OCI-LY7 (cell line): ENCODE measurements around the gene ATL2.

Experiments used
- CTCF ChIP-seq: fragments of 200-600 bp; sonication (generic); conservative IDR thresholded peaks from 2 replicates; pipeline ENCODE4 v1.5.1; 2014; ENCODE audit warnings: mild to moderate bottlenecking, antibody characterized with exemption, low read length, moderate library complexity, mixed read lengths
- EZH2phosphoT487 ChIP-seq: fragments of 200-600 bp; sonication (generic); IDR thresholded peaks from 2 replicates; pipeline ENCODE4 v1.6.1; 2018; ENCODE audit warnings: low read depth, borderline replicate concordance, mild to moderate bottlenecking, mixed run types, antibody characterized with exemption, low read length, moderate library complexity, mixed read lengths

- no peak for TF ChIP-seq CTCF
- TF ChIP-seq EZH2phosphoT487, result no peak
These were observed 68.3 kb downstream of the ATL2 start for GRCh38 chr2:38308821-38309220.
